Gastroesophageal sphincter (tissue), 3 donors: ENCODE results near the gene NEDD4L.

Experiments
- CTCF ChIP-seq, 4 experiments: fragments of 200-600 bp in 2 of 4; fragments of 450-650 bp in 2 of 4; sonication (generic) in 1 of 4; IDR thresholded peaks; one replicate each; pipeline ENCODE4 v1.5.1; 2017 to 2019; ENCODE audit warnings: antibody characterized with exemption in 4 of 4, mild to moderate bottlenecking in 2 of 4, moderate library complexity in 2 of 4
- POLR2A ChIP-seq, 2 donors: fragments of 450-650 bp; IDR thresholded peaks; one replicate each; pipeline ENCODE4 v1.6.1; 2017; ENCODE audit warnings: antibody characterized with exemption in 2 of 2, mild to moderate bottlenecking in 2 of 2, moderate library complexity in 1 of 2

- no peak for TF ChIP-seq CTCF (IDR thresholded peaks at IDR 0.05)
- TF ChIP-seq POLR2A (IDR thresholded peaks at IDR 0.05) = no peak
Observed at GRCh38 chr18:58097121-58097906, 53.3 kb downstream of the NEDD4L start.
